ENCODE data around the gene MSX1.

The MSX1 gene

DNA sequence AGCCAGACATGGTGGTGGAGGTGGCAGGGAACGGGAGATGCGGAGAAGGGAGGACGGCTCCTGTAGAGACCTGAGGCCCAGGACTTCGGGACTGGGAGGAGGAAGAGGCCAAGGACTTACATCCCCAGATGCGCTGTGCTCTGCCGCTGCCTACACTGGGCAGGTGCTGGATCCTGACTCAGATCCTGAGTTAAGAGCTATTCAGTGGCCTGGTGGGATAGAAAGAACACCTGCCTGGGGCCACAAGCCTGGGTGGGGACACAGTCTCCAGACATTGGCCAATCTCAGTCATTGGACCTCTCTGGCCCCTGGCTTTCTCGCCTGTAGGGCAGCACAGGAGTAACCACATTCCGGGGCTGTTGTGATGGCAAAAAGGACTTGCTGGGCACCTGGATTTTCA, 10.9 kb upstream of the MSX1 start:
- no peak for DNase-seq (ENCODE audit: low read depth)
- TF ChIP-seq, protein P1, sequence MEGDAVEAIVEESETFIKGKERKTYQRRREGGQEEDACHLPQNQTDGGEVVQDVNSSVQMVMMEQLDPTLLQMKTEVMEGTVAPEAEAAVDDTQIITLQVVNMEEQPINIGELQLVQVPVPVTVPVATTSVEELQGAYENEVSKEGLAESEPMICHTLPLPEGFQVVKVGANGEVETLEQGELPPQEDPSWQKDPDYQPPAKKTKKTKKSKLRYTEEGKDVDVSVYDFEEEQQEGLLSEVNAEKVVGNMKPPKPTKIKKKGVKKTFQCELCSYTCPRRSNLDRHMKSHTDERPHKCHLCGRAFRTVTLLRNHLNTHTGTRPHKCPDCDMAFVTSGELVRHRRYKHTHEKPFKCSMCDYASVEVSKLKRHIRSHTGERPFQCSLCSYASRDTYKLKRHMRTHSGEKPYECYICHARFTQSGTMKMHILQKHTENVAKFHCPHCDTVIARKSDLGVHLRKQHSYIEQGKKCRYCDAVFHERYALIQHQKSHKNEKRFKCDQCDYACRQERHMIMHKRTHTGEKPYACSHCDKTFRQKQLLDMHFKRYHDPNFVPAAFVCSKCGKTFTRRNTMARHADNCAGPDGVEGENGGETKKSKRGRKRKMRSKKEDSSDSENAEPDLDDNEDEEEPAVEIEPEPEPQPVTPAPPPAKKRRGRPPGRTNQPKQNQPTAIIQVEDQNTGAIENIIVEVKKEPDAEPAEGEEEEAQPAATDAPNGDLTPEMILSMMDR (conservative IDR thresholded peaks at IDR 0.05; ENCODE audit: low read length), result no peak
- no peak overlapping the region for H3K4me3 ChIP-seq (ENCODE audit: low read length)

DNA sequence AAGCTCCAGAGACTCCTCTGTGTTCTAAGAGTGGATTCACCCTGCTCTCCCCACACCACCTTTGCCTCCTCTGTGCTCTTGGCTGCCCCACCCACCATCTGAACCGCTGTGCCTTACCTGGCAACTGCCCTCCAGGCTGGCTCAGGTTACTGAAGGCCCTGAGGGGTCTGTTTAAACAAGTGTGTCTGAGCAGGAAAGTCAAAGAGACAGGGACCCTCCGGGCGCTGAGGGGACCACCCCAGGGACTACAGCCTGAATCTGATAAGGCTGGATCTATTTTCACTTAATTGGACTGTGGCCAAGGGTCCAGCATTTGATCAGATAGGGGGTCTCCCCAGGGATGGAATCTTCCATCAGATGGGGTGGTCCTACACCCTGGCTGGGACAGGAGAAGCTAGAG, 10.4 kb upstream of the MSX1 start:
- TF ChIP-seq, protein P1 (conservative IDR thresholded peaks at IDR 0.05; ENCODE audit: low read length), result no peak
- no peak overlapping the region for H3K4me3 ChIP-seq (ENCODE audit: low read length)
- DNase-seq (ENCODE audit: low read depth), result no peak

DNA sequence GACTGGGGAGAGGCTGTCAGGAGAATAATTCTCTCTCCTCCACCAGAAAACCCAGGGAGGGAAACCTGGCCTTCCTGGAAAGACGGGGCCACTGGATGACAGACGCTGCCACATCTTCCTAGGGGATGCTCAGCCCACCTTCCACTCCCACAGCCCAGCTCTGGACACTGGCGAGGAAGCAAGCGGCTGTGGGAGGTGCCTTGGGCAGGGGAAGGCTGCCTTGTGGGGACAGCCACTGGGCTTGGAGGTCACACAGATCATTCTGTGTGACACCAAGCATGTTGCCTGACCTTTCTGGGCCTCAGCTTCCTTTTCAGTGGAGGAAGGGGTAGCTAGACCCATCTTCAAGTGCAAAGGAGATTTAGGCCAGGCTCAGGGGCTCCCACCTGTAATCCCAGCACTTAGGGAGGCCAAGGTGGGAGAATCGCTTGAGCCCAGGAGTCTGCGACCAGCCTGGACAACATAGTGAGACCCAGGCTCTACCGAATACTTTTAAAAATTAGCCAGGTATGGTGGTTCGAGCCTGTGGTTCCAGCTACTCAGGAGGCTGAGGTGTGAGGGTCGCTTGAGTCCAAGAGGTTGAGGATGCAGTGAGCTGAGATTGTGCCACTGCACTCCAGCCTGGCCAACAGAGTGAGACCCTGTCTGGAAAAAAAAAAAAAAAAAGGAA, 9.8 kb upstream of the MSX1 start:
- no peak for DNase-seq (ENCODE audit: low read depth)
- no peak overlapping the region for H3K4me3 ChIP-seq (ENCODE audit: low read length)
- TF ChIP-seq, protein P1 (conservative IDR thresholded peaks at IDR 0.05; ENCODE audit: low read length), result no peak

DNA sequence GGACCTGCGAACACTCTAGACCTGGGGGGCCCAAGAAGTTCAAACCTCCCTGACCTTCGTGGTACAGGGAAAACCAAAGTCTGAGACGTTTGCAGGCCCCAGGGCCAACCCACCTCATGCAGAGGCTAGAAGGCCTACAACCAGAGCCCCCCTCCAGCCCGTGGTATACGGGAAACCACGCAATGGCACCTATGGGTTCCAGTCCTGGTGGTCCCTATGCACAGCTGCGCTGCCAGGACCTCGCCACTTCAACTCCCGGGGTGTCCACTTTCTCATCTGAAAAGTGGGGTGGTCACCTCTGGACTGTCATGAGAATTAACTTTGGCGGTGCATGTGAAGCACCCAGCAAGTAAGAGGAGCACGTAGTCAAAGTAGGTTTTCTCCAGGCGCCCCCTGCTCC, 8.4 kb upstream of the MSX1 start:
- no peak for DNase-seq (ENCODE audit: low read depth)
- TF ChIP-seq, protein P1 (conservative IDR thresholded peaks at IDR 0.05; ENCODE audit: low read length), result no peak
- no peak overlapping the region for H3K4me3 ChIP-seq (ENCODE audit: low read length)

DNA sequence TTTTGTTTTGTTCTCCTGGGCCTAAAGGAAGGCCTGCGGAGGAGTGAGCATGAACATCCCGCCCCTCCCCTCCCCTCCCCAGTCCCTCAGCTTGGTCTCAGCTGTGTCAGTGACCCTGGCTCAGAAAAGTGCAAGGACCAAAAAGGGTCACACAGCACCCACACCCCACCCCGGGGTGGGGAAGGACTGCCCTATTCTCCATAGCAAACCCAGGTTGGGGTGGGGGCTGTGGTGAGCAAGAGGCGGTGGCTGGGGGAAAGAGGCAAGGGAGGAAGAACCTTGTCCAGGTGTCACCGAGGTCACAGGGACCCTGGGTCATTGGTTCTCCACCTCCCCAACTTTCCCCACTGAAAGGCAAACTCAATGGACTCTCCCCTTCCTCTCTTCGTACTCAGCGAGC, 7.6 kb upstream of the MSX1 start:
- no peak for DNase-seq (ENCODE audit: low read depth)
- no peak overlapping the region for H3K4me3 ChIP-seq (ENCODE audit: low read length)
- TF ChIP-seq, protein P1 (conservative IDR thresholded peaks at IDR 0.05; ENCODE audit: low read length), result no peak

DNA sequence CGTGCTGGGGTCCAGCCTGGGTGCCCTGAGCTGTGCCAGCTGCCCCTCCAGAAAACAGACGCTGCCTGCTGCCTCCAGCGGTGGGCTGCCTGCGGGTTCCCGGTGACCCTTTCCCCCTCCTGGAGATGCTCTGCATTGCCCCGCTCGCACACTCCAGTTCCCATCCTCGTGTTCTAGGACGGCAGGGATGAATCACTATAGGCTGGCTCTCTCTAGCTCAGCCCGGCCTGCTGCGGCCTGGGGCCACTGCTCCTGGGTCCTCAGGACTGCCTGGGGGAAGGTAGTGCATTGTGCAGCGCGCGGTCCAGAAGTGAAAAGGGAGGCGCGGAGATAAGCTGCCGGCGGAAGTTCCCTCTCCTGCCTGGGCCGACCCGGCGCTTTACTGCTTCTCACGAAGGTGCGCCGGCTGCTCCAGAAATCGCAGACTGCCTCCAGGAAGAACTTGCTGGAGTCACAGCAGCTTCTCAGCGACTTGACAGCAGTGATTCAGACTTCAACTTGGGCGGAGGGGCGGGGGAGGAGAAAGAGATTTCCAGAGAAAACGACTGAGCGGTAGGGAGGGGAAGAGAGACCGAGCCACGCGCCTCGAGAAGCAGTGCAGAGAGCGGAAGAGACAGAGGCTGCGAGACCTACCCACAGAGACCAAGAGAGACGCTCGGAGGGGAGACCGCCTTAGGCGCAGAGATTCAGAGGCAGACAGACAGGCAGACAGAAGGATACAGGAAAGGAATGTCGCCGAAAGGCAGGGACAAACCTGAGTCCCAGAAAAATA, 6.7 kb upstream of the MSX1 start:
- H3K4me3 ChIP-seq (ENCODE audit: low read length), result peak overlapping the region; percentile 56
- TF ChIP-seq, protein P1 (conservative IDR thresholded peaks at IDR 0.05; ENCODE audit: low read length), result peak; percentile 58
- DNase-seq (ENCODE audit: low read depth), result peak; percentile 80

DNA sequence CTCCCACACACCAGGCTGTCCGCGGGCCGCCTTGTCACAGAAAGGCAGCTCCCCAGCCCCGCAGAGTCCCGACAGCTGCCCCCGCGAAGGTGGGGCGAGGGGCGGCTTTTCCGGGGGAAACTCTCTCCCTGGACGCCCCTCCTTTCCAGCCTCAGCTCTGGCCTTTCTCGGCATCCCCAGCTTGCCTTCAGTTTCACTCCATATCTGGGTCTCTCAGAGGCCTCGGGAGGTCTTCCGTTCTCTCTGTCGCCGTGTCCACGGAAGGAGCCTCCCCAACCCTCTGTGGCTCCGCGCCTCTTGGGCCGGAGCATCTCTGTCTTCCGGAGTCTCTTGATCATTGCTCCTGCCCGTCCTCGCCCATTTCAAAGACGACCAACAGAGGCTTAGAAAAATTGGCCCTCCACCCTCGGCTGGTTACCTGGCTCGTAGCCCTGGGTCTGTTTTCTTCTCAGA, 6.1 kb upstream of the MSX1 start:
- no peak for DNase-seq (ENCODE audit: low read depth)
- peak overlapping the region; percentile 56 for H3K4me3 ChIP-seq (ENCODE audit: low read length)
- TF ChIP-seq, protein P1 (conservative IDR thresholded peaks at IDR 0.05; ENCODE audit: low read length), result no peak

Data from AG10803 (cell line).